Stomach (tissue), 4 donors: ENCODE data around the gene ATP6V0D1.

ENCODE experiments used
- CTCF ChIP-seq, 7 experiments: fragments of 450-650 bp in 4 of 7; fragments of 200-600 bp in 3 of 7; sonication (generic) in 3 of 7; IDR thresholded peaks; one replicate each; pipeline ENCODE4 v1.5.1; 2016 to 2019; ENCODE audit warnings: antibody characterized with exemption in 7 of 7, control low read depth in 2 of 7, mild to moderate bottlenecking in 1 of 7
- POLR2AphosphoS5 ChIP-seq, 3 donors: sonication (generic); formaldehyde crosslinking; IDR thresholded peaks; one replicate each; pipeline ENCODE4 v1.6.1; 2016; ENCODE audit warnings: antibody characterized with exemption in 3 of 3

GRCh38 chr16:67446968-67447507 lies 33.9 kb downstream of the ATP6V0D1 start:
- TF ChIP-seq CTCF (IDR thresholded peaks at IDR 0.05) (no peak), POLR2AphosphoS5 (IDR thresholded peaks at IDR 0.05) (no peak)
